NOMO-1 (cell line): ENCODE data around the gene TBC1D22A.

ENCODE experiments used
- DNase-seq, 2 experiments: peaks; one replicate each; lab custom pipeline; 2025; ENCODE audit not compliant: unreplicated experiment in 2 of 2; lab: John Stamatoyannopoulos, UW

The TBC1D22A gene

DNA sequence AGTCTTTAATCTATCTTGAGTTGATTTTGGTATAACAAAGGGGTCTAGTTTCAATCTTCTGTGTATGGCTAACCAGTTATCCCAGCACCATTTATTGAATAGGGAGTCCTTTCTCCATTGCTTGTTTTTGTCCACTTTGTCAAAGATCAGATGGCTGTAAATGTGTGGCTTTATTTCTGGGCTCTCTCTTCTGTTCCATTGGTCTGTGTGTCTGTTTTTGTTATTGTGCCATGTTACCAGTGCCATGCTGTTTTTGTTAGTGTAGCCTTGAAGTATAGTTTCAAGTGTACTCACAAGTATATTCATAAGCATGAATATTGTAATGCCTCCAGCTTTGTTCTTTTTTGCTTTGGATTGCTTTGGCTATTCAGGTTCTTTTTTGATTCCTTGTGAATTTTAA is 159.6 kb downstream of the TBC1D22A start:
- DNase-seq: no peak

- no peak for DNase-seq
Measured at GRCh38 chr22:46923394-46923793, 160.9 kb downstream of the TBC1D22A start.

GRCh38 chr22:46925818-46926217 is 163.4 kb downstream of the TBC1D22A start:
- no peak for DNase-seq

DNA sequence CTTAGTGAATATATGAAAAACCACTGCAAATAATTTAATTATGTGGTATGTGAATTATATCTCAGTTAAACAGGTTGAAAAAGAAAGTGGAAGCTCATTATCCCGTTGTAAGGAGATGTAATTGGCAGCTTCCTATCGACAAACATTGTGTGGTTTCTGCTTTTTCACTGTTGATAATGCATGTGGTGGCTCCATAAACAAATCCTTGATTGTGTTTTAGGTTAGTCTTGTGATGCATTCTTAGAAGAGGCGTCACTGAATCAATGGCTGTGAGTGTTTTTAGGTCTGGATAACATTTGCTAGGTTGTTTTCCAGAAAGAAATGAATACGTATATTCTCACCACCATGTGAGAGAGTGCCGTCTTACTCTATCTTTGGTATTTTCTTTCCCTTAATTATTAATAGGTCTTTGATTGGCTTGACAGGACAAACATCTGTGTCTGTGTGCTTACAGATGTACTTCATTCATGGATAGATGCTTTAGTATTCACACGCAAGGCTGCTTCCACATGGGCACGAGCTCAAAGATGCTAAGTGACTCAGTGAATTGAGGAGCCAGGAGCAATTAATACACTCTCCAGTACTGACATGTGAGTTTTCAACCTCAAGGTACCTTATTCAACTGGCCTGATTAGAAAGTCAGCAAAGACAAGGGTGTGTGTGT is 166.7 kb downstream of the TBC1D22A start:
- no peak for DNase-seq

- no peak for DNase-seq
Measured at GRCh38 chr22:46929710-46930204, 167.3 kb downstream of the TBC1D22A start.

- no peak for DNase-seq
Measured at GRCh38 chr22:46931414-46931813, 169.0 kb downstream of the TBC1D22A start.

DNA sequence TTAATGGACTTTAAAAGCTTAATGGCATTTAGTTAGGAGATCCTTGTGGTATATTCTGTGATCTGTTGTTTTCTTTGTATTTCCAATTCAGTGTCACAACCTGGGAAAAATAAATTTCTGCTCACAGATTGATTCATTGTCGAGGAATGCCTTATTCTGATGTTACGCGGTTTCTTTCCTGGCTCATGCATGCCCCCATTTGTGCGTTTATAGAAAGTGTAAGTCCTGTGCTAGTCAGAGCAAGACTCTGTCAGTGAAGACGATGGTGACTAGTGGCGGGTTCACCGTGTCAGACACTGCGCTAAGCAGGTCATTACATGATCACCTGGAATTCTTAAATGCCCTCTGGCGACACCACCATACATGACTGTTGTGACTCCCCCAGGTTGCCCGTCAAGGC is 169.4 kb downstream of the TBC1D22A start:
- DNase-seq: no peak

DNA sequence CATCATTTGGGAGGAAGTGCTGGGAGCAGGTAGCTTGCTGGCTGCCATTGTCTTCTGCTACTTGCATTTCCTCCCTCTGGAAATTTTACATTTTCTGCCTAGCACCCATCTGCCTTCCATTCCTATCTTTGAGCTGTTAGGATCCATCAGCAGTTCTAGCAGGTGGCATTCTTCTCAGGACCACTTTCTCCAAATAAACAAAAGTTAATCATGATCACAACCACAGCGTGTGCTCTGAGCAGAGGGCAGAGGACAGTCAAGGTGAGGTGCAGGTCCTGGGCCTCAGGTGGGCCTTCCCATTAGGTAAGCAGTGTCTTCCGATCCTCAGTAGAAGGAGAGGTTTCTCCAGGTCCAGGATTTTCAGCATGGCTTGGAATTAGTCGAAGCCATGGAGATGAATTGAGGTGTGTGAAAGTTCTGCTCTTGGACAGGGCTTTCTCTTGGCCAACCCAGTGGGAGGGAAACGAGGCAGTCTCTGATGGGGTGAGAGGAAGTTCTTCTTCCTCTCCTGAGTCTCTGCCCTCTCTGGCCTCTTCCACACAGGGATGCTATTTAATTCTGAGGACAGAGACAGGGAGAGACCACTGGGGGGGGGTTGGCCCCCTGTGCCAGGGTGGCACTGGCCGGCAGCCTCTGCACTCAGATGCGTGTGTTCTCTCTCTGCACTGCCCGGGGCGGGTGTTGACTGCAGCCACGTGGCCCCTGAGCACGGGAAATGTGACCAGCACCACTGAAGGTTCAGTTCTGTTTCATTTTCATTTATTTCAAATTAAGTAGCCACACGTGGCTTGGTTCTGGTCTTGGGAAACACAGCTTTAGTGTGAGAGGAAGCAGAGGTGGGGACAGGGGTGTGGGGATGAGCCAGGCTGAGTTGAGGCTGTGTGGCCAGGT is 170.8 kb downstream of the TBC1D22A start:
- DNase-seq: no peak

DNA sequence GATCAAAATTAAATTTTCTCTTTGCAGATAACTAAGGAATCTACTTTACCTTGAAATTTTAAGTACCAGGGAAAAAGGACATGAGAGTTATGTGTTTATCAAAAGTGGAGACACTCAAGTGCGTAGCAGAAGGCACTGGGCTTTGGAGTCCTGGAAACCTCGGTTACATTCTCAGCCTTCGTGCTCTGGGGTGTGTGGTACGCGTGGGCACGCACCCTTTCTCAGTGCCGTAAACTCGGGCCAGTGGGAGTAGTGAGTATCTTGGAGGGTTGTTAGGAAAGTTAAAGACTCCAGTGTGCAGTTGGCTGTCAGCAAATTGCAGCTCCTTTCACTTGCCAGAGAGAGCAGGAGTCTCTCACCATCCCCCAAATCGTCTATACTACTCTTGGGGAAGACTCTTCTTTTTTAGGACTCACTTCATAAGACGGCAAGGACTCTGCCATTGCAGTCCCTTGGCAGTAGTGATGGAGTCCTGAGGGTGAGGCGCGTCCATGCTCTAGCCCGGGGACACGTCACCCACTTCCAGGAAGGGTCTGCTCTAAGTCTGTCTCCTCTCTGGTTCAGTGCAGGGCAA is 171.8 kb downstream of the TBC1D22A start:
- no peak for DNase-seq

DNA sequence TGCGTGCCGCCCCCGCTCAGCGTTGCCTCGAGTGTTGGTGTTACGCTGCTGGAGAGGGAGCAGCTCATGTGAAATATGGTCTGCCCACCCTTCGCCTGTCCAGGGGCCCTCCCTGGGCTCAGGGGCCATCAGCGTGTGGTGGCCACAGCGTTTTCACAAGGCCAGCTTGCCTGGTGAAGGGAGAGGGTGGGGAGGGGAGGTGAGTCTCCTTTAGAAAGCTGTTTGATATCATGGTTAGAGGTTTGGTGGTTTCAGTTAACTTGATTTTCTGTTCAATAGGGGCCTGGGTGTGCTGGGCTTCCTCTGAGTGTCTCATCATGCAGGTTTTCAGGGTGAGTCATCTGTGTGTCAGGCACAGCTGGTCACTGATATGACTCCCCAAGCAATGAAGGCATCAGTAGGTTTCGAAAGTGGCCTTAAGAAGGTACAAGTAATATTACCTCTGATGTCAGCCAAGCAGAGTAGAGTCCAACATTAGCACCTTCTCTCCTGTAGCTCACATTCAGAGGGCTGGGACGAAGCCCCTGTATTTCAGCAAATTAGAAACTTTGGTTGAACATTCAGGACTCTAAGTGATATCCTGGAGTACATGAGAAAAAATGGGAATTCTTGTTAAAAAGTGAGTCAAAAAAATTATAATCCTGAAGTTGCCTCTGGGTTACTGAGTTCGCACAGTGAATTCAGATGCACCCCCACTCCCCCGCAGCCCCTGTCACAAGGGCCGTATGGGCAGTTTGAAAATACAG is 172.5 kb downstream of the TBC1D22A start:
- peak in 1 of 2 experiments; percentile 12 for DNase-seq

DNA sequence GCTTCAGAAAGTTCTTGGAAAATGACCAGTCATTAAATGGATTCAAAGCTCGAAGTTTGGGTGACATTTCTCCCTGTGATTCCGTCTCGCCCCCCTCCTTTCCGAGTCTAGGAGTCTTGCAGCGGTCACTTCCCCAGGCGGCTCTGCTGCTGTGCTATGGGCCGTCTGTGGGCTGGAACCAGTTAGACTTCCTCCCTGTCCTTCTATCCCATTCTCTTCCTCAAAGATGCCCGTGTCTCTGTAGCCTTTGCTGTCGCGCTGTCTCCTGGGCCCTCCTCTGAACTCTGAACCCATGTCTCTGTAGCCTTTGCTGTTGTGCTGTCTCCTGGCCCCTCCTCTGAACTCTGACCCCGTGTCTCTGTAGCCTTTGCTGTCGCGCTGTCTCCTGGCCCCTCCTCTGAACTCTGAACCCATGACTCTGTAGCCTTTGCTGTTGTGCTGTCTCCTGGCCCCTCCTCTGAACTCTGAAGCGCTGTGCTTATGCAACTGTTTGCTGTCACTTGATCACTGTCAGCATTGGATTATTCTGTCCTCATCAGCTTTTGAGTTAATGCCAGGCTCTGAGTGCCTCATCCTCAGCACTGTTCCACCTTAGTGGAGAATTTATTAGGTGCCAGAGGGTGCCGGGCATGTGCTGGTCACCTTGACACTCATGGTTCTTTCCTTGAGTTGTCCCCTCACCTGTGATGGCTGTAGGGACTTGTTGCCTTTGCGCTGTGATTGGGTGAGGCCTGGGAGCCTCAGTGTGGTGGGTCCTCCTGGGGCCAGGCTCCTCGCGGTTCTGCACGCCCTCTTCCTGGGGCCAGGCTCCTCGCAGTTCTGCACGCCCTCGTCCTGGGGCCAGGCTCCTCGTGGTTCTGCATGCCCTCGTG is 173.3 kb downstream of the TBC1D22A start:
- DNase-seq: no peak

DNA sequence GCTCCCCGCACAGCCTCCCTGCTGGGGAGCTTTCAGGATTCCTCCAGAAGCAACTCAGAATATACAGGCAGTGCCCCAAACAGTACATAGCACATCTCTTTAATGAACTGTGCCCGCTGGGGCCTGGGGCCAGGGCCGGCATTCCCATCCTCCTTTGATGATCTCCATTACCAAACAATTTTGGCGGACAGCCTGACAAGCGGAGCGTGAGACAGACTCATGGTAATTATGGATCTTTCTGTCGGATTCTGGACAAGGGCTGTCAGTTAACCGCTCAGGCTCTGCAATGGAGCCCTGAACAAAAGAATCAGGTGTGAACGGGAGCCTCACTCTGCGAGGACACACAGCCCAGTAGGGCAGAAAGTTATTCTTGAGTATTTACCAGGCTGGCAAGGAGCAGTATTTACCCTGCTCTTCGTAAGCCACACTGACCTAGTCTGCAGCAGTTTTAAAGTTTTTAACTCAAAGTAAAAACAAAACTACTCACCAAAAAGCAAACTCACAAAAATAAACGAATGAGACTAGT is 174.0 kb downstream of the TBC1D22A start:
- no peak for DNase-seq

- no peak for DNase-seq
Measured at GRCh38 chr22:46937185-46937584, 174.7 kb downstream of the TBC1D22A start.

GRCh38 chr22:46937939-46938338 is 175.5 kb downstream of the TBC1D22A start:
- no peak for DNase-seq

GRCh38 chr22:46941968-46942798 is 179.7 kb downstream of the TBC1D22A start:
- DNase-seq: peak in 1 of 2 experiments; percentile 52

GRCh38 chr22:46942799-46943785 is 180.6 kb downstream of the TBC1D22A start:
- no peak for DNase-seq

GRCh38 chr22:46945481-46945880 is 183.0 kb downstream of the TBC1D22A start:
- no peak for DNase-seq
